Epithelial cell of prostate (primary cell): ENCODE measurements around the gene SNX27.

Experiments
- DNase-seq: peaks from one replicate; pipeline ENCODE4 v3.0.0-alpha.2; 2011; ENCODE audit warnings: low read depth, low spot score
- H3K27ac ChIP-seq: fragments of 450-650 bp; 2 replicates; pipeline ENCODE4 v1.5.1; 2017; ENCODE audit warnings: mild to moderate bottlenecking

SNX27 gene

GRCh38 chr1:151611832-151612500 lies at the start of gene SNX27:
SNX27 (plus strand) TSS chr1:151612050; CDS start chr1:151612202, 152 bp downstream.
- peak; percentile 37 for DNase-seq
- peak within 1 kb of the TSS; percentile 74 for H3K27ac ChIP-seq

GRCh38 chr1:151562661-151563060 lies 49.2 kb upstream of the SNX27 start:
- no peak overlapping the region for H3K27ac ChIP-seq
- no peak for DNase-seq

DNA sequence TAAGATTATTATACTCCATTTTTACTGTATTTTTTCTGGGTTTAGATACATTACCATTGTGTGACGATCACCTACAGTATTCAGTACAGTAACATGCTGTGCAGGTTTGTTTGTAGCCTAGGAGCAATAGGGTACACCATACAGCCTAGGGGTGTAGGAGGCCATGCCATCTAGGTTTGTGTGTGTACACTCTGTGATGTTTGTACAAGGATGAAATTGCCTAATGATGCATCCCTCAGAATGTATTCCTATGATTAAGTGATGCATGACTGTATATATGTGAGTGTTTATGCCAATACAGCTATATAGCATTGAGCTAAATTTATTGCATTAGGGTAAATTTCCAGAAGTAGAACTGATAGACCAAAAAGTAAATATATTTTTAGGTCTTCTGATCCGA lies 48.5 kb upstream of the SNX27 start:
- no peak for DNase-seq

GRCh38 chr1:151565502-151566189 lies 46.2 kb upstream of the SNX27 start:
- H3K27ac ChIP-seq: peak overlapping the region; percentile 24
- no peak for DNase-seq

More for the DNA sequence above, 48.5 kb upstream of the SNX27 start:
- no peak overlapping the region for H3K27ac ChIP-seq

- peak overlapping the region; percentile 69 for H3K27ac ChIP-seq
- DNase-seq: peak; percentile 36
Measured at GRCh38 chr1:151568626-151569088, 43.2 kb upstream of the SNX27 start.

GRCh38 chr1:151570819-151571218 lies 41.0 kb upstream of the SNX27 start:
- peak overlapping the region; percentile 69 for H3K27ac ChIP-seq
- DNase-seq: no peak

DNA sequence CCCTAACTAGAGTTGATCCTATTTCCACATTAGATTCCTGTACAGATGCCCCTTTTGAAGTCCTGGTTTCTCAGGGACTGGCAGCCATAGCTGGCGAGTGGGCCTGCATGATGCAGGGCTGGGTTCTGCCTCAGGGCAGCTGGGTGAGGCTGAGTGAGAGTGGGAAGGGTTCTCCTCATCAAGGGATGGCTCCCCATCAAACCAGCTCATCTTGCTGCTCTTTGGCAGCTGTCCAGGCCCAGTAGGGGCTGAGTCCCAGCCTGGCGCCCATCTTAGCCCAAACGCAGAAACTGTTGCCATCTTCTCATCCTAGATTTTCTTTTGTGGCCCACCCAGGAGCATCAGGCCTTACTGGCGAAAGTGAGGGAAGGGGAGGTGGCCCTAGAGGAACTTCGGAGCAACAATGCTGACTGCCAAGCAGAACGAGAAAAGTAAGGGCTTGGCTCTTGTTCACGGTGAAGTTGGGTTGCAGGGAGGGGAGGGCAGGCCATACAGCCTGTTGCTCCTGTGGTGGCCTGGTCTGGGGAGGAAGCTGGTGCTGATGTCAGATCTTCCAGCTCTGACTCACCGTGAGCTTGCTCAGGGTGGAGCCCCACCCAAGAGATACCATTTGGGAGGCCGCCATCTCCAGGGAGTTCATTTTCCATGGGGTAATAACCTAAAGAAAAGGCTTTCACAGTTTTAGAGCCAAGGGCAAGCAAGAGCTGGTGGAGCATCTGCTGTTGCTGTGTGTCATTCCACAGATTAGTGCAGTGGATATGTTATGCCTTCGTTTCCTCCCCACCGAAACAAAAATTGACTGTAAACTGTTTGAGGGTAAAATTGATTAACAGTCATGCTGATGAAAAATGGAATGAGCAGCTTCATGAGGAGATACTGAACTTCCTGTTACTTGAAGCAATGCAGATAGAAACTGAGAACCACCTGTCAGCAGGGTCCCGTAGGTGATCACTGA lies 37.0 kb upstream of the SNX27 start:
- DNase-seq: peak; percentile 73
- peak overlapping the region; percentile 77 for H3K27ac ChIP-seq

- H3K27ac ChIP-seq: no peak overlapping the region
- no peak for DNase-seq
Measured at GRCh38 chr1:151577173-151577572, 34.7 kb upstream of the SNX27 start.

GRCh38 chr1:151578941-151579340 lies 32.9 kb upstream of the SNX27 start:
- peak overlapping the region; percentile 48 for H3K27ac ChIP-seq
- DNase-seq: no peak

DNA sequence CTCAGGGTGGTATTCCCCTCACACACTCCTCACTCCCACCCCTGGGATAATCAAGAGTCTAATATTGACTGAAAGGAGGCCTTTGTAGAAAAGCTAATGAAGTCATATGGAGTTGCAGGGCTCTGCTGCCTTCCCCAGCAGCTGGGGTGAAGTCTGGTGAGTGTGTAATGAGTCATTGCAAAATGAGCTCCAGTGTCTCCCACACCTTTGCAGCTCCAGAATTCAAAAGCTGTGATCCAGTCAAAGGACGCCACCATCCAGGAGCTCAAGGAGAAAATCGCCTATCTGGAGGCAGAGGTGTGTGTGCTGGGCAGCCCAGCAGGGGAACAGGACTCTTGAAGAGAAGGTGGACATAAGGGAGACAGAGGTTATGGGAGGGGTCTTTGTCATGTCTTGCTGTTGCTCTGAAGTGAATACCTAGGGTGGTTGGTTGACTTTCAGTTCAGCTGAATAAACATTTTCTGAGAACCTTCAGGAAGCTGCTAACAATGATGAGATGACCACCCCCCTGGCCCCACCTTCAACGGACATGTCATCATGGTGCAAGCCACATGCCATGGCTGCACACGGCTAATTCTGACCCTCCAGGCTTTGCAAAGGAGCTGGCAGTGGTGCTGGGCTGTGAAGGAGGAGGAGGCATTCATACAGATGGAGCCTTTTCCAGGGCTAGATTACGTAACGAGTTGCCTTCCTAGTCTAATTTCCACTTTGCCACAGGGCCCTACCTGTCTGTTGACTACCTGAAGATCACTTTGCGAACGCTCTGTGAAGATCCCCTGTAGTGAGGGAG lies 32.2 kb upstream of the SNX27 start:
- DNase-seq: no peak
- peak overlapping the region; percentile 48 for H3K27ac ChIP-seq

- no peak overlapping the region for H3K27ac ChIP-seq
- DNase-seq: no peak
Measured at GRCh38 chr1:151581451-151581850, 30.4 kb upstream of the SNX27 start.

DNA sequence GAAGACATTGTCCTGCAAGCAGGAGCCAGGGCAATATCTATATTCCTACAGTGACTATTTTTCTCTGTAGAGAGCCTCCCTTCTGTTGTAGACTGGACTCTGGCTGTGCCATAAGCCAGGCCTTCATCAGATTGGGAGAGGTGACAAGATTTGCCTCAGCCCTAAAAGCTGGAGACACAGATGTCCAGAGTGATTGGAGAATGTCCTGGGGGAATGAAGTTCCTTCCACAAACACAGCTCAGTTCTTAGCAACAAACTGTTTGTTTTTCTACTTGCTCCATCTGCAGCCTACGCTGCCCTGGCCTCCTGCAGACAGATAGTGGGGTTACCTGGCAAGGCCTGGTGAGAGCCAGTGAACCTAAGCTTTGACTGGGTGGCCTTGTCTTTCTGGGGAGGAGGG lies 29.9 kb upstream of the SNX27 start:
- DNase-seq: no peak
- H3K27ac ChIP-seq: no peak overlapping the region

GRCh38 chr1:151583796-151584195 lies 28.1 kb upstream of the SNX27 start:
- peak overlapping the region; percentile 94 for H3K27ac ChIP-seq
- DNase-seq: no peak

GRCh38 chr1:151584278-151584677 lies 27.6 kb upstream of the SNX27 start:
- no peak for DNase-seq

DNA sequence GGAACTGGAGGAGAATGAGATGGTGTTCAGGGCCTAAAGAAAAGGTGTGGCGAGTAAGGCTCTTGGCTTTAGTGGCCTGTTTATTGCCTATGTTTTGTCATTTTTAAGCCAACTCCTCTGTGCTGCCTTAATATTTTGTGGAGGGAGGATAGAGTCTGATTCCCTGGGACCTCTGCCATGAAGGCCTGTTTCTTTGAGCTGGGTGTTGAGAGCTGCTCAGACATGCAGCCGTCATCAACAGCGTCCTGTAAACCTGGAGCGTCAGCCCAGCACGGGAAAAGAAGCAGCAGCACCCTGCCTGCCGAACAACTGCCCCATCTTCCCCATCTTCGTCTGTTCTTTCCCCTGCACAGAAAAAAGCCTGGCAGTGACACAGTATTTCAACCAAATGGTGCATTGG lies 27.1 kb upstream of the SNX27 start:
- no peak for DNase-seq

More at GRCh38 chr1:151584278-151584677, 27.6 kb upstream of the SNX27 start:
- peak overlapping the region; percentile 94 for H3K27ac ChIP-seq

GRCh38 chr1:151585622-151586021 lies 26.2 kb upstream of the SNX27 start:
- peak overlapping the region; percentile 94 for H3K27ac ChIP-seq
- no peak for DNase-seq

More for the DNA sequence above, 27.1 kb upstream of the SNX27 start:
- H3K27ac ChIP-seq: peak overlapping the region; percentile 94

GRCh38 chr1:151590961-151591360 lies 20.9 kb upstream of the SNX27 start:
- H3K27ac ChIP-seq: no peak overlapping the region
- DNase-seq: no peak

GRCh38 chr1:151593730-151594129 lies 18.1 kb upstream of the SNX27 start:
- no peak overlapping the region for H3K27ac ChIP-seq
- DNase-seq: no peak

DNA sequence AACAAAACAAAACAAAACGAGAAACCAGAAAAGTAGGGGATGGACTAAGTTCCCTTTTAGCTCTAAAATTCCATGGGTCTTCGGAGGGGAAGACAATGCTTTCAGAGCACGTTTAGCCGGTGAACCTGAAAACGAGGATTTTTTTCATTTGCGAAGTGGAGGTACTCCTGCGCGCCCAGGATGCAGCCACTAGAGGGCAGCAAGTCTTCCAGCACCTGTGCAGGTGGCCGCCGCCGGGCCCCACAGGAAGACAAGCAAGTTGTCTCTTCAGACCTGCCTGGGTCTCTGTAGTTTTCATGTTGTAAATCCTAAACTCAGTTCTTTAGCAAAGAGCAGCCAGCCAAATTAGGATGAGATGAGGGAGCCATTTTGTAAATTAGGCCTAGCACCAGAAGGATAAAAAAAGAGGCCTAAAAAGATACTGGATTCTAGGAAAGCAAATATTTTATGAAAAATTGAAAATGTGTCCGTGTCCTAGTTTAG lies 17.7 kb upstream of the SNX27 start:
- no peak overlapping the region for H3K27ac ChIP-seq
- no peak for DNase-seq
